Left ventricle myocardium superior (tissue), 1 donor: ENCODE results near the gene BCAM. TPM values are rescaled to one million over a fixed set of nuclear protein-coding genes. Genes with fewer than 3 reads are reported as not detected.
"Not testable (repeated sequence)": the region's sequence is repeated elsewhere in the genome, so short reads cannot be mapped to it uniquely, and the experiment has no call there.

Experiments used
- ATAC-seq: fragments of 200-7000 bp; cut with Tn5 transposase; one replicate; pipeline ENCODE4 v1.9.1; 2020; ENCODE audit warnings: mild to moderate bottlenecking, moderate library complexity
- DNase-seq: peaks from one replicate; pipeline ENCODE4 v3.0.0-alpha.2; 2020
- intact Hi-C: fragments of 100-400 bp; cut with micrococcal nuclease; formaldehyde crosslinking; loops from one replicate; pipeline ENCODE4 v1.11.0; 2022
- total RNA-seq: library from RNA; stranded (reverse); fragmentation: NEBNext Ultra II Directional; extraction: Animal tissue kit (Norgen Biotek cat#: 25700); gene quantifications from one replicate; pipeline ENCODE4 v1.2.1, GENCODE V29; 2021
- donor health status: DM: no; HTN: yes; CAD: no; lungs with severe emphysema.

BCAM gene
- total RNA-seq, 1 donor from 2014 or later, result 85.5 TPM

DNA sequence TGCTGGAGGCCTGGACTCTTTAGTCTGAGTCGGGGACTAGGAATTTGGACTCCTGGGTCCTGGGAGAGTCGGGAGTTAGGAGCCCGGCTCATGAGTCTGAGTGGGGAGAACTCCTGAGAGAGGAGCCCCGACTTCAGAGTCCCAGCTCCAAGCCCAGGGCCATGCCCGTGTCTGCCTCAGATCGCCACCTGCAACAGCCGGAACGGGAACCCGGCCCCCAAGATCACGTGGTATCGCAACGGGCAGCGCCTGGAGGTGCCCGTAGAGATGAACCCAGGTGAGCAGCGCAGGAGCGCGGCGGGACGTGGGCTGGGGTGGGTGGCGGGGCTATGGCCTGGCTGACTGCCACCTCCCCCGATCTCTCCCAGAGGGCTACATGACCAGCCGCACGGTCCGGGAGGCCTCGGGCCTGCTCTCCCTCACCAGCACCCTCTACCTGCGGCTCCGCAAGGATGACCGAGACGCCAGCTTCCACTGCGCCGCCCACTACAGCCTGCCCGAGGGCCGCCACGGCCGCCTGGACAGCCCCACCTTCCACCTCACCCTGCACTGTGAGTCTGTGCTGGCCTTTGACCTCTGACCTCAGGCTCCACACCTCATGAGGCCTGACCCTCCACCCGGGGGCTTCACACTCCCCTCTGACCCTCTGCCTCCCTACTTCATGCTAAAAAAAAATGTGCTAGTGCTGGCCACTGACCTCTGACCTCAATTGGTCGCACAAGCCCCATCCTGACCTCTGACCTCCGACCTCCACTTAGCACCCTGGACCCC lies 4.4 kb downstream of the BCAM start:
- intact Hi-C loops, result no loop called here
- no peak for DNase-seq
- ATAC-seq, result no peak

- intact Hi-C loops, result no loop called here
- DNase-seq (no peak), ATAC-seq (no peak)
Measured at GRCh38 chr19:44813841-44814470, 5.1 kb downstream of the BCAM start.

DNA sequence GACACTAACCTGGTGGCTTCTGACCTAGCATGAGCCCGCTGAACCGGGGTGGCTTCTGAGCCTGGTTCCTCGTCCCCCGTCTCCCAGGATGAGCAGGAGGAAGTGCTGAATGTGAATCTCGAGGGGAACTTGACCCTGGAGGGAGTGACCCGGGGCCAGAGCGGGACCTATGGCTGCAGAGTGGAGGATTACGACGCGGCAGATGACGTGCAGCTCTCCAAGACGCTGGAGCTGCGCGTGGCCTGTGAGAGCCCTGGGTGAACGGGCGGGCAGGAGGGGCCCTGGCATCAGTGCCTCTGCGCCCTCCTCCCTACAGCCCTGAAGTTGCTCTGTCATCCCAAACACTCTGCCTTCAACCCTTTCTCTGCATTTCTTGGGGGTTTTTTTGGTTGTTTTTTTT lies 5.6 kb downstream of the BCAM start:
- ATAC-seq, result no peak
- no peak for DNase-seq
- intact Hi-C loops, result no loop called here

DNA sequence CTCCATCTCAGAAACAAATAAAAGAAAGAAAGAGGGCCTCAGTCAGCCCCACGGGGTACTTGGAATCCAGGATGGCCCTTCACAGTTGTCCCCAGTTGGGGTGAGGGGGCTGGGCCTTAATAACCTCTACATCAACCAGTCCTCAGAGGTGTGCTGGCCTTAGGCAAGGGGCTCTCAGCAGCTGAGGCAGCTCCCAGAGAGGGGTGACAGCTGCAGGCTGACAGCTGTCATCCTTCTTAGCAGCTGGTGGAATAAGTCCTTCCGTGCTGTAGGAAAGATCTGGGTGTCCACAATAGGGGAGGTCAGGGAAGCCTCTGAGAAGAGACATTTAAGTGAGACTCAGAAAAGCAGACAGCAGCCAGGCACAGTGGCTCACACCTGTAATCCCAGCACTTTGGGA lies 7.4 kb downstream of the BCAM start:
- ATAC-seq, result no peak
- no peak for DNase-seq

DNA sequence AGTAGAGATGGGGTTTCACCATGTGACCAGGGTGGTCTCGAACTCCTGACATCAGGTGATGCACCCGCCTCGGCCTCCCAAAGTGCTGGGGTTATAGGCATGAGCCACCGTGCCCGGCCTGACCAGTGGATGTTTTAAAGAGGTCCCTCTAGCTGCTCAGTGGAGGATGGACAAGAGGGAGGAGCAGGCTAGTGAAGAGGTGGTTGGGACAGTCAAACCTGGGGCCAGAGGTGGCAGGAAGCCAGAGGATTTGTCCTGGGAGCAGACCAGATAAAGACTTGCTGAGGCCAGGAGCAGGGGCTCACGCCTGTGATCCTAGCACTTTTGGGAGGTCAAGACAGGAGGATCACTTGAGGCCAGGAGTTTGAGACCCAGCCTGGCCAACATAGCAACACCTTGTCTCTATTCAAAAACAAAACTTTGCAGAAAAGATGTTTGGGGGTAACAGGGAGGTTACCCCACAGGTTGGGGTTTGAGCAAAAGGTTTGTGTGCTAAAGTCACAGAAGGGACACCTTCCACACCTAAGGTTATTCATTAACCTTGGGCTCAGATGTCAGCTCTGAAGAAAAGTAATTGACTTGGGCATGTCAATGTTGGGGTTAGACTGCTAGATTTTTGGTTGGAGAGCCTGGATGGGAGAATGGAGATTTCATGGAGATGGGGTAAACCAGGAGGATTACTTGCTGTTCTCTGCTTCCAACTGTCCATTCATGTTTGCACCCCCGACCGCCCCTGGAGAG lies 9.0 kb downstream of the BCAM start:
- intact Hi-C loops, result no loop called here
- ATAC-seq, result no peak
- no peak for DNase-seq

More for the DNA sequence above, 7.4 kb downstream of the BCAM start:
- intact Hi-C loops, result no loop called here

DNA sequence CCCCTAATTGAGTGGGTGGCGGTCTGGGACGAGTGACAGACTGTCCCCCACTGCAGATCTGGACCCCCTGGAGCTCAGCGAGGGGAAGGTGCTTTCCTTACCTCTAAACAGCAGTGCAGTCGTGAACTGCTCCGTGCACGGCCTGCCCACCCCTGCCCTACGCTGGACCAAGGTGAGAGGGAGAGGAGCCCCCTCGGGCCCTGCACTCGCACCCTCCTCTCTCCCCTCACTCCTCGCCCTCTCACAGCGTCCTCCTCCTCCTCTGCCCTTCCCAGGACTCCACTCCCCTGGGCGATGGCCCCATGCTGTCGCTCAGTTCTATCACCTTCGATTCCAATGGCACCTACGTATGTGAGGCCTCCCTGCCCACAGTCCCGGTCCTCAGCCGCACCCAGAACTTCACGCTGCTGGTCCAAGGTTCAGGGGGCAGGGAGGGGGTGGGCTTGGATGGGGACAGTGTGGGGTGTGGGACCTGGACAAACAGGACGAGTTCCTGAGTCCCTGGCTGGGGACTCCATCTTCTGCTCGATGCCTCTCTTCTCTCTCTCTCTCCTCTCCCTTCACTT lies 9.6 kb downstream of the BCAM start:
- intact Hi-C loops, result no loop called here
- DNase-seq (no peak), ATAC-seq (no peak)

DNA sequence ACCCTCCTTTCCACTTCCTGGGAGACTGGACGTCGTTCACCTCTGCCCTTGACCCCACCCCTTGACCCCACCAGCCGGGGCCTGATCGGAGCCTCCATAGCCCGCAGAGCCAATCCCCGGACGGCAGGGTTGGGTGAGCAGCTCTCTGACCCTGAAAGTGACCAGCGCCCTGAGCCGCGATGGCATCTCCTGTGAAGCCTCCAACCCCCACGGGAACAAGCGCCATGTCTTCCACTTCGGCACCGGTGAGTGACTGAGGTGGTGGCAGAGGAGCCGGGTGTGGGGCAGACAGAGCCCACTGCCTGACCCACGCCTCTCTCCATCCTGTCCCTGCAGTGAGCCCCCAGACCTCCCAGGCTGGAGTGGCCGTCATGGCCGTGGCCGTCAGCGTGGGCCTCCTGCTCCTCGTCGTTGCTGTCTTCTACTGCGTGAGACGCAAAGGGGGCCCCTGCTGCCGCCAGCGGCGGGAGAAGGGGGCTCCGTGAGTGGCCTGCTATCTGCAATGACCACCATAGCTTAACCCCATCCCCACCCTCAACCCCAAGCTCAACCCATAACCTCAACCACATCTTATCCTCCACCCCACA lies 10.4 kb downstream of the BCAM start:
- DNase-seq (no peak), ATAC-seq (no peak)
- intact Hi-C loops, result no loop called here

DNA sequence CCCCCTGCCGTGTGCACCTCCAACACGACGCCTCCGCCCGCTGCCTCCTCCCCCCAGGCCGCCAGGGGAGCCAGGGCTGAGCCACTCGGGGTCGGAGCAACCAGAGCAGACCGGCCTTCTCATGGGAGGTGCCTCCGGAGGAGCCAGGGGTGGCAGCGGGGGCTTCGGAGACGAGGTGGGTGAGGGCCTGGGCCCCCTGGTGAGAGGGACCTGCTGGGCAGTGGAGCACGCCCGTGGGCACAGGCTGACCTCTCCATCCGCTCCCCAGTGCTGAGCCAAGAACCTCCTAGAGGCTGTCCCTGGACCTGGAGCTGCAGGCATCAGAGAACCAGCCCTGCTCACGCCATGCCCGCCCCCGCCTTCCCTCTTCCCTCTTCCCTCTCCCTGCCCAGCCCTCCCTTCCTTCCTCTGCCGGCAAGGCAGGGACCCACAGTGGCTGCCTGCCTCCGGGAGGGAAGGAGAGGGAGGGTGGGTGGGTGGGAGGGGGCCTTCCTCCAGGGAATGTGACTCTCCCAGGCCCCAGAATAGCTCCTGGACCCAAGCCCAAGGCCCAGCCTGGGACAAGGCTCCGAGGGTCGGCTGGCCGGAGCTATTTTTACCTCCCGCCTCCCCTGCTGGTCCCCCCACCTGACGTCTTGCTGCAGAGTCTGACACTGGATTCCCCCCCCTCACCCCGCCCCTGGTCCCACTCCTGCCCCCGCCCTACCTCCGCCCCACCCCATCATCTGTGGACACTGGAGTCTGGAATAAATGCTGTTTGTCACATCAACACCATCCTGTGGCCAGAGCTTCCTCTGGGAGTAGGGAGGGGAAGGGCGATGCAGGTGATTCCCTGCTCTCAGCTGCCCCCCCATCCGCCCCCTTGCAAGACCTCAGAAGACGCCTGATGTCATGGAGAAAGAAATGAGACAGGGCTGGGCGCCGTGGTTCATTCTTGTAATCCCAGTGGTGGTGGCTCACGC lies 12.0 kb downstream of the BCAM start:
- DNase-seq, result peak; percentile 82
- peak; percentile 85 for ATAC-seq
- intact Hi-C loops, result no loop called here

DNA sequence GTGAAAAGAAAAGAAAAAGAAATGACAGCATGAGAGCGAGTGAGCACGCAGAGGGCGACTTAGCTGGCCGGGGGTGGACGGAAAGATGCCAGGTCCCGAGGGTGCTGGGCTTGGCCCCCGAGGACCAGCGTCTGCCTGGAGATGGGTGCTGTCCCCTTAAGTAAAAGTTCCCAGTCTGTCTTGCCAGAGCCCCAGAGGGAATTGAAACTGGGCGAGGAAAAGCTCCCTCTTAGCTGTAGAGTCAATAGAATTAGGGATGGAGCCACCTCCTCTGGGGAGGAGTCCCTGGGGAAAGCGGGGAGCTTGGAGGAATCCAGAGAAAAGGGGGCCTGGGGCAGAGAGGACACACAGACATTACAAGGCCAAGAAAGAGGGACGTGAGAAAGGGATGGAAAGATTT lies 13.3 kb downstream of the BCAM start:
- DNase-seq (no peak), ATAC-seq (peak; percentile 2)
- intact Hi-C loops, result no loop called here

- no peak for ATAC-seq
- intact Hi-C loops, result no loop called here
Measured at GRCh38 chr19:44822670-44823372, 13.9 kb downstream of the BCAM start.

GRCh38 chr19:44823373-44823698 lies 14.4 kb downstream of the BCAM start:
- ATAC-seq, result no peak
- intact Hi-C loops, result no loop called here
- no peak for DNase-seq

More at GRCh38 chr19:44822670-44823372, 13.9 kb downstream of the BCAM start:
- DNase-seq, result no peak

DNA sequence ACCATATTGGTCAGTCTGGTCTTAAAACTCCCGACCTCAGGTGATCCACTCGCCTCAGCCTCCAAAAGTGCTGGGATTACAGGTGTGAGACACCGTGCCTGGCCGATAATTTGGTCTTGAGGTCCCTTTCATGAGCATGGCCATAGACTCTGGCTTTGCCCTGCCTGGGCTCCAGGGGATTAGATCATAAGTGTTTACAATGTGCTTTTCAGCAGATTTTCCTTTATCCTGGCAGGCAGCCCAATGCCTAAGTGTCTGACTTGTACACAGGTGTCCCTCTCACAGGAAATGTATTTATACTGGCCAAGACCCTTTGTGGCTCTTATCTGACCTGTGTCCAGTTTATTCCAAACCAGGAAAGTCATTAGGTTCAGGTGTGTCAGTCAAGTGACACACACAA lies 15.9 kb downstream of the BCAM start:
- ATAC-seq, result no peak
- no peak for DNase-seq
- intact Hi-C loops, result no loop called here

GRCh38 chr19:44832875-44833274 lies 24.0 kb downstream of the BCAM start:
- intact Hi-C loops, ATAC-seq, DNase-seq: not testable (repeated sequence)

GRCh38 chr19:44834399-44834798 lies 25.5 kb downstream of the BCAM start:
- intact Hi-C loops, DNase-seq, ATAC-seq: not testable (repeated sequence)

DNA sequence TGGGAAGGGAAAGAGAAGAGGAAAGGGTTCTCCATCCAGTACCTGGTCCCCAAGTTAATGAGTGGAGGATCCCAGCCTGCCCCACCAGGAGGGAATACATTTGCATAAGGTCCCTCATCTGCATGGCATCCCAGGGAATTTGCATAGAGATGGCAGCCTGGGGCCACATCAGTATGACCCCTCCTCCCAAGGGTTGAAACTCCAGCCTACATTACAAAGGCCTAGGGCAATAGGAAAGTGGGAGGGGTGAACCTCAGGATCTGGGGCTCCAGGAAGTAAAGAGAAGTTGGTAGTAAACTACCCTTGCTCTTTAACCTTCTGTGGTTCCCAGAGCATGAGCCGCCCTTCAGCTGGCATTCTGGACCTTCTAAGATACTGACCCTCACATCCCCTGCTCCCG lies 30.4 kb downstream of the BCAM start:
- intact Hi-C loops, result no loop called here
- no peak for DNase-seq
- ATAC-seq, result no peak

DNA sequence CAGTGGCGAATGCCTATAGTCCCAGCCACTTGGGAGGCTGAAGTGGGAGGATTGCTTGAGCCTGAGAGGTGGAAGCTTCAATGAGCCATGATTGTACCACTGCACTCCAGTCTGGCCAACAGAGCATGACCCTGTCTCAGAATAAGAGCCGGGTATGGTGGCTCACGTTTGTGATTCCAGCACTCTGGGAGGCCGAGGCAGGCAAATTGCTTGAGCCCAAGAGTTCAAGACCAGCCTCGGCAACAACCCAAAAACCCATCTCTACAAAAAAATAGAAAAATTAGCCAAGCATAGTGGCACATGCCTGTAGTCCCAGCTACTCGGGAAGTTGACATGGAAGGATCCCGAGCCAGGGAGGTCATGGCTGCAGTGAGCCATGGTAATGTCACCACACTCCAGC lies 31.9 kb downstream of the BCAM start:
- DNase-seq (no peak), ATAC-seq (no peak)
- intact Hi-C loops, result loop anchor here (5.0 kb wide), 1 partner anchor 44 kb away; no protein-coding TSS in a partner anchor

DNA sequence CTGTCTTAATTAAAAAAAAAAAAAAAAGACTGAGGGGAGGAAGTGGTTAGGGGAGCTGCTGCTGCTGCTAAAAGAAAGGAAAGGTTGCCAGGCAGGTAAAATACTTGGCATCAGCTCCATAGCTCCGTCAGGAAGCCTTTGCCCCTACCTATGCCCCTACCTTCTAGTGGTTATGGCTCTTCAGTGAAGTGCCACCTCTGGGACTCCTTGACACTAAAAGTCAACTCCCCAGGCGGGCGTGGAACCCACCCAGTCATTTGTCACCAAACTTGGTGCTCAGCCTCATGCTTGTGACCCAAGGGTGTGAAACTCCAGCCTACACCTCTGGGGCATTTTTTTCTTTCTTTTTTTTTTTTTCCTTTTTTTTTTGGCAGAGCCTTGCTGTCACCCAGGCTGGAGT lies 32.3 kb downstream of the BCAM start:
- DNase-seq (no peak), ATAC-seq (no peak)
- intact Hi-C loops, result loop anchor here (5.0 kb wide), 1 partner anchor 44 kb away; no protein-coding TSS in a partner anchor

- intact Hi-C loops, result no loop called here
- ATAC-seq (no peak), DNase-seq (peak; percentile 52)
Measured at GRCh38 chr19:44845286-44845611, 36.3 kb downstream of the BCAM start.
